Measurements from ENCODE around the gene ARID3A.
"Not testable (repeated sequence)": the region's sequence is repeated elsewhere in the genome, so short reads cannot be mapped to it uniquely, and the experiment has no call there.

Gene ARID3A

GRCh38 chr19:1014161-1015060, 88.6 kb downstream of the ARID3A start:
- no peak for DNase-seq (ENCODE audit: low read depth in 2 of 2, low spot score in 1 of 2)

- no peak for DNase-seq (ENCODE audit: low read depth in 2 of 2, low spot score in 1 of 2)
Observed at GRCh38 chr19:1015061-1015781, 89.4 kb downstream of the ARID3A start.

- DNase-seq (ENCODE audit: low read depth in 2 of 2, low spot score in 1 of 2), result no peak
Observed at GRCh38 chr19:1015782-1016646, 90.2 kb downstream of the ARID3A start.

- no peak for DNase-seq (ENCODE audit: low read depth in 2 of 2, low spot score in 1 of 2)
Observed at GRCh38 chr19:1016647-1017114, 90.8 kb downstream of the ARID3A start.

- no peak for DNase-seq (ENCODE audit: low read depth in 2 of 2, low spot score in 1 of 2)
Observed at GRCh38 chr19:1017115-1017905, 91.5 kb downstream of the ARID3A start.

GRCh38 chr19:1017906-1018305, 92.1 kb downstream of the ARID3A start:
- no peak for DNase-seq (ENCODE audit: low read depth in 2 of 2, low spot score in 1 of 2)

- DNase-seq (ENCODE audit: low read depth in 2 of 2, low spot score in 1 of 2), result no peak
Observed at GRCh38 chr19:1018393-1018792, 92.6 kb downstream of the ARID3A start.

- no peak for DNase-seq (ENCODE audit: low read depth in 2 of 2, low spot score in 1 of 2)
Observed at GRCh38 chr19:1018932-1019615, 93.2 kb downstream of the ARID3A start.

GRCh38 chr19:1019616-1019961, 93.8 kb downstream of the ARID3A start:
- DNase-seq (ENCODE audit: low read depth in 2 of 2, low spot score in 1 of 2), result no peak

- no peak for DNase-seq (ENCODE audit: low read depth in 2 of 2, low spot score in 1 of 2)
Observed at GRCh38 chr19:1019980-1020867, 94.4 kb downstream of the ARID3A start.

- peak; percentile 93 to 97 for DNase-seq (ENCODE audit: low read depth in 2 of 2, low spot score in 1 of 2)
Observed at GRCh38 chr19:1020868-1021425, 95.1 kb downstream of the ARID3A start, which contains the start of gene TMEM259. Gene TMEM259 (minus strand): TSS chr19:1021123. CDS start chr19:1020996, 127 bp downstream.

GRCh38 chr19:1023883-1024188, 98.0 kb downstream of the ARID3A start:
- not testable (repeated sequence) for DNase-seq (ENCODE audit: low read depth in 2 of 2, low spot score in 1 of 2)

- not testable (repeated sequence) for DNase-seq (ENCODE audit: low read depth in 2 of 2, low spot score in 1 of 2)
Observed at GRCh38 chr19:1025080-1025479, 99.2 kb downstream of the ARID3A start.

Data from stimulated activated CD8-positive, alpha-beta memory T cell treated with anti-CD3 and anti-CD28 coated beads, Interleukin-4, amount 100 ng/mL, for 4 hours (primary cell).